Activated naive CD4-positive, alpha-beta T cell treated with anti-CD3 and anti-CD28 coated beads, Interleukin-2, amount 50 U/mL, for 24 hours (primary cell): ENCODE results near the gene OR1L6.
A peak's percentile ranks its signal among the peaks of the same experiment; 100 is the strongest.

Experiments
- H3K27ac Mint-ChIP-seq: one replicate; pipeline ENCODE4 v1.8.0; 2021; ENCODE audit warnings: mild to moderate bottlenecking, mixed read lengths
- H3K27me3 Mint-ChIP-seq: one replicate; pipeline ENCODE4 v1.8.0; 2021; ENCODE audit warnings: mixed read lengths
- H3K36me3 Mint-ChIP-seq: one replicate; pipeline ENCODE4 v1.8.0; 2021; ENCODE audit warnings: mixed read lengths
- H3K4me1 Mint-ChIP-seq: one replicate; pipeline ENCODE4 v1.8.0; 2021; ENCODE audit warnings: mixed read lengths
- H3K4me3 Mint-ChIP-seq: one replicate; pipeline ENCODE4 v1.8.0; 2021; ENCODE audit warnings: mild to moderate bottlenecking, mixed read lengths
- H3K9me3 Mint-ChIP-seq: one replicate; pipeline ENCODE4 v1.8.0; 2021; ENCODE audit warnings: mixed read lengths

OR1L6 gene, protein sequence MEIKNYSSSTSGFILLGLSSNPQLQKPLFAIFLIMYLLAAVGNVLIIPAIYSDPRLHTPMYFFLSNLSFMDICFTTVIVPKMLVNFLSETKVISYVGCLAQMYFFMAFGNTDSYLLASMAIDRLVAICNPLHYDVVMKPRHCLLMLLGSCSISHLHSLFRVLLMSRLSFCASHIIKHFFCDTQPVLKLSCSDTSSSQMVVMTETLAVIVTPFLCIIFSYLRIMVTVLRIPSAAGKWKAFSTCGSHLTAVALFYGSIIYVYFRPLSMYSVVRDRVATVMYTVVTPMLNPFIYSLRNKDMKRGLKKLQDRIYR

GRCh38 chr9:122742003-122742402 is at the start of gene OR1L6:
TSS of gene OR1L6 (plus strand) at chr9:122742303. CDS start at chr9:122749848, 7,545 bp downstream.
- Mint-ChIP-seq H3K27ac (peak within 1 kb of the TSS; percentile 10), H3K9me3 (peaks cover 17% of the 10 kb centered on the region), H3K4me3 (no peak within 1 kb of the TSS), H3K27me3 (no peaks in the 10 kb centered on the region), H3K36me3 (peaks cover 3% of the 10 kb centered on the region), H3K4me1 (no peaks in the 10 kb centered on the region)

DNA sequence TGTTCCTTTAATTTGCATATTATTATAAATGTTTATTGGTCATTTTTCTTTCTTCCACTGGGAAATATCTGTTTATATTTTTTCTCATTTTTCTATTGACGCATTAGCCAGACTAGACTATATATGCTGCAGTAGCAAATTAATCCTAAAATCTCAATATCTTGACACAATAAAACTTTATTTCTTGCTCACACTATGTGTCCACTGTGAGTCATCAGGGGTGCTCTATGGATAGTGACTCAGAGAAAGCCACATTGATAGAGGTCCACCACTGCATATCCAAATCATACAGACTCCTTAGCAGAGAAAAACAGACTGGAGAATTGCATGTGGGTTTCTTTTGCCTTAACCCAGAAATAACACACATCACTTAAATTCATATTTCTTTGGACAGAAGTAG is 46.4 kb upstream of the OR1L6 start:
- Mint-ChIP-seq H3K36me3 (no peaks in the 10 kb centered on the region), H3K27me3 (no peaks in the 10 kb centered on the region), H3K9me3 (peaks cover 20% of the 10 kb centered on the region), H3K4me3 (no peak overlapping the region), H3K4me1 (no peaks in the 10 kb centered on the region), H3K27ac (no peak overlapping the region)

DNA sequence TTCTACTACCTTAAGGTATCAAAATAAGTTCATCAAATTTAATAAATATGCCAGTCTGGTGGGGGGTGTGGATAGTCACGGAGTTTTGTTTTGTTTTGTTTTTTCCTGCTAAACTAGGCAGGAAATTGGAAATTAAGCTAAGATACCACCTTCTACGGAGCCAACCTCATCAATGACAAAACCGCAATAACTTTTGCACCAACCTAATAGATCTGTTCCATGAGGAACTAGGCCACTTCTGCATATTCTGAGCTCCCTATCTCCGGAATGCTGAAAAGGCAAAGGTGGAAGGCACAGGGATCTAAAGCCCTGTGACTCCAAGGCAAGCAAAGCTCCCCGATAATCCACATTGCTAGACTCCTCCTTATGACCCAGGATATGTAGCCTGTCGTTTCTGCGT is 24.1 kb upstream of the OR1L6 start:
- Mint-ChIP-seq H3K4me3 (no peak overlapping the region), H3K4me1 (no peaks in the 10 kb centered on the region), H3K9me3 (peaks cover 39% of the 10 kb centered on the region), H3K27me3 (no peaks in the 10 kb centered on the region), H3K27ac (no peak overlapping the region), H3K36me3 (peaks cover 14% of the 10 kb centered on the region)

DNA sequence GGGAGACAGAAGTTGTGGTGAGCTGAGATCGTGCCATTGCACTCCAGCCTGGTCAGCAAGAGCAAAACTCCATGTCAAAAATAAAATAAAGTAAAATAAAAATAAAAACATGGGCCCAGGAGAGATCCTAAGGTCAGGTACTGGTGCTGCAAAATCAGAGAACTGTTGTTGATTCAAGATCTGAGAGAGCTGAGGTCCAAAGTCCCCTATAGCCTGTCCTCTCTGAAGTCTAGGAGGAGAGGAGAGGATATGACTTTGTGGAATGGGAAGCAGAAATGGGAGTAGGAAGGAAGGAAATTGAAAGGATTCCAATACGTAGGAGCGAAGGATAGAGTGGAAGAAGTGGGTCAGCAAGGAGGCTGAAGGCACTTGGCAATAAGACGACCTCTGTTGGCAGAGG is 22.9 kb upstream of the OR1L6 start:
- H3K9me3 Mint-ChIP-seq = peaks cover 51% of the 10 kb centered on the region
- peaks cover 18% of the 10 kb centered on the region for H3K36me3 Mint-ChIP-seq
- H3K27me3 Mint-ChIP-seq = no peaks in the 10 kb centered on the region
- H3K4me1 Mint-ChIP-seq = no peaks in the 10 kb centered on the region
- no peak overlapping the region for H3K4me3 Mint-ChIP-seq
- H3K27ac Mint-ChIP-seq = no peak overlapping the region

GRCh38 chr9:122723690-122724089 is 18.4 kb upstream of the OR1L6 start, which contains the start of gene OR1L4:
TSS of gene OR1L4 (plus strand) at chr9:122723990. CDS start at chr9:122723990, 0 bp downstream.
- Mint-ChIP-seq H3K4me3 (no peak within 1 kb of the TSS), H3K27me3 (no peaks in the 10 kb centered on the region), H3K4me1 (no peaks in the 10 kb centered on the region), H3K9me3 (peaks cover 34% of the 10 kb centered on the region), H3K36me3 (peaks cover 14% of the 10 kb centered on the region), H3K27ac (no peak within 1 kb of the TSS)

DNA sequence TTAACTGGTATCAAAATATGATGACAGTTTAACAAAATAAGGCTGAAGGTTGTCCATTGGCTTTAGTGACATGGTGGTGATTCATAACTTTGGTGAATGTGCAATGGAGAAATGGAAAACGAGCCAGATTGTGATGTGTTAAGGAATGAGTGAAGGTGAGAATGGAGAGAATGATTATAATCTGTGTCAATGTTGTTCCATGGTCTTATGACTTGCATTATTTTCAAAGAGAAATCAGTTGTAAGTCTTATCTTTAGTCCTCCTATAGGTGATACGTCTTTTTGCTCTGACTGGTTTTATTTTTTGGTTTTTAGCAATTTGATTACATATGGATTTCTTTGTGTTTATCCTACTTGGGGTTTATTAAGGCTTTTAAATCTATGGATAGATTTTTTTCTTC is 12.7 kb downstream of the OR1L6 start:
- Mint-ChIP-seq H3K27ac (no peak overlapping the region), H3K36me3 (peaks cover 25% of the 10 kb centered on the region), H3K4me3 (no peak overlapping the region), H3K9me3 (peaks cover 24% of the 10 kb centered on the region), H3K4me1 (no peaks in the 10 kb centered on the region), H3K27me3 (peaks cover 4% of the 10 kb centered on the region)

- Mint-ChIP-seq H3K4me3 (no peak overlapping the region), H3K4me1 (no peaks in the 10 kb centered on the region), H3K27ac (no peak overlapping the region), H3K36me3 (peaks cover 13% of the 10 kb centered on the region), H3K27me3 (peaks cover under 1% of the 10 kb centered on the region), H3K9me3 (peaks cover 40% of the 10 kb centered on the region)
These were observed 25.7 kb downstream of the OR1L6 start for GRCh38 chr9:122767817-122768216.

GRCh38 chr9:122777052-122777451 is 34.9 kb downstream of the OR1L6 start:
- H3K4me3 Mint-ChIP-seq = no peak overlapping the region
- peaks cover 11% of the 10 kb centered on the region for H3K9me3 Mint-ChIP-seq
- no peaks in the 10 kb centered on the region for H3K4me1 Mint-ChIP-seq
- H3K36me3 Mint-ChIP-seq = peaks cover 1% of the 10 kb centered on the region
- H3K27ac Mint-ChIP-seq = no peak overlapping the region
- no peaks in the 10 kb centered on the region for H3K27me3 Mint-ChIP-seq

DNA sequence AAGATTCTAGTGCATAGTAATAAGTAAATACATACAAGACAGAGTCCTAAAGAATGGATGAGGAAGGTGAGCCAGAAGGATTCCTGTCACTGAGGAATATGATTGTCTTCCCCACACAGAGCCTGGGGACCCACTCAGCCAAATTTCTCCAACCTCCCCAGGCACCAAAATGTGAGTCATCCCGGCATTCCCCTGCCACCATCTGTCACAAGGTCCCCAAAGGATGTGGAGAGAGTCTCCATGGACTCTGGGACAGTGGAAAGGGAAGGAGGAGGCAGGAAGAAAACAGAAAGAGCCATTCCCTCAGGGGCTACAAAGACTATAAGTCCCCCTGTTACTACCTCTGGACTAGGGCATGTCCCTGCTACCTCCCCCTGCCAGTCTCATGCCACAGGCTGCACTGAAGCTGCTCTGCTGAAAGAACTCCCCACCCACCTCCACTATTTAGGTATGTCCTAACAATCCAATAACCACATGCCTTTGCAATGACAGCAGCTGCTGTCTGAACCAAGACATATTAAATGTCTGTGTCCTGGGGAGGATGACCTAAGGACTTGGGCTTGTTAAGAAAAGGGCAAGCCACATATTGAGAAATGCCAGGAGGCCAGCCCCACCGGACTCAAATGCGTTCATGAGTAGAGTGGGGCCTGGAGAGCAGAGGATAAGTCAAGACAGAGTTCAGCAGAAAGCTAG is 36.0 kb downstream of the OR1L6 start:
- no peaks in the 10 kb centered on the region for H3K36me3 Mint-ChIP-seq
- no peak overlapping the region for H3K4me3 Mint-ChIP-seq
- H3K4me1 Mint-ChIP-seq = no peaks in the 10 kb centered on the region
- no peaks in the 10 kb centered on the region for H3K27me3 Mint-ChIP-seq
- H3K27ac Mint-ChIP-seq = no peak overlapping the region
- peaks cover under 1% of the 10 kb centered on the region for H3K9me3 Mint-ChIP-seq

- Mint-ChIP-seq H3K27ac (no peak overlapping the region), H3K27me3 (no peaks in the 10 kb centered on the region), H3K4me3 (no peak overlapping the region), H3K36me3 (no peaks in the 10 kb centered on the region), H3K4me1 (no peaks in the 10 kb centered on the region), H3K9me3 (no peaks in the 10 kb centered on the region)
These were observed 37.1 kb downstream of the OR1L6 start for GRCh38 chr9:122779181-122779580.

DNA sequence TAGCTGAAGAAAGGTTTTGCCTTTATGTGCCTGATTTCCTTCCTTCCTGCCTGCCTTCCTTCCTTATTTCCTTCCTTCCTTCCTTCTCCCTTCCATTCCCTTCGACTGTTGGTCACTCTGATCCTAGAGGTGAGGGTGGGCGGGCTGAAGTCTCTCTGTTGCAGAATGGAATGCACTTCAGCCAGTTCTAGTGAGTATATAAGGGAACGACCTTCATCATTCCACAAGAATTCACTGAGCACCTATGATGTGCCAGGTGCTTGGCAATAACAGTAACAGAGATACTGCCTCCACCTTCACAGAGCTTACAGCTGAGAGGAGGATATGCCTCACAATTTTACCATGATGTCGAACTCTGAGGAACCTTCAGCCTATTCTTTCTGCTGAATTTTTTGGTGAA is 37.9 kb downstream of the OR1L6 start:
- no peak overlapping the region for H3K27ac Mint-ChIP-seq
- no peaks in the 10 kb centered on the region for H3K9me3 Mint-ChIP-seq
- H3K36me3 Mint-ChIP-seq = no peaks in the 10 kb centered on the region
- no peaks in the 10 kb centered on the region for H3K4me1 Mint-ChIP-seq
- H3K27me3 Mint-ChIP-seq = no peaks in the 10 kb centered on the region
- H3K4me3 Mint-ChIP-seq = no peak overlapping the region

- Mint-ChIP-seq H3K4me3 (no peak overlapping the region), H3K27me3 (no peaks in the 10 kb centered on the region), H3K36me3 (no peaks in the 10 kb centered on the region), H3K4me1 (no peaks in the 10 kb centered on the region), H3K9me3 (no peaks in the 10 kb centered on the region), H3K27ac (no peak overlapping the region)
These were observed 39.6 kb downstream of the OR1L6 start for GRCh38 chr9:122781671-122782070.

DNA sequence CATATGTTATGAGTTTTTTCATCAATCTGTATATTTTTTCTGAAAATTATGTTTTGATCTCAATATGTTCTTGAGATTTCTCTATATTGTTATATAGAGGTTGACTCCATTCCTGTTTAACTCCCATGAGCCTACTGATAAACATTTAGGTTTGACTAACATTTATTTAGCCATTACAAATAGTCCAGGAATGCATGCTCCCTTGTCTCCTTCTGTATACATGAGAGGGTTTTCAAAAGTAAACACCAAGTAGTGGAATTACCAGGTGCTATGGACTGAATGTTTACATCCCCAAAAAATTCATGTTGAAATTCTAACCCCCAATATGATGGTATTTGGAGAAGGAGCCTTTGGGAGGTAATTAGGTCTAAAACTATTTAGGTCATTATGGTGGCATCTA is 43.2 kb downstream of the OR1L6 start:
- Mint-ChIP-seq H3K27ac (no peak overlapping the region), H3K27me3 (no peaks in the 10 kb centered on the region)

DNA sequence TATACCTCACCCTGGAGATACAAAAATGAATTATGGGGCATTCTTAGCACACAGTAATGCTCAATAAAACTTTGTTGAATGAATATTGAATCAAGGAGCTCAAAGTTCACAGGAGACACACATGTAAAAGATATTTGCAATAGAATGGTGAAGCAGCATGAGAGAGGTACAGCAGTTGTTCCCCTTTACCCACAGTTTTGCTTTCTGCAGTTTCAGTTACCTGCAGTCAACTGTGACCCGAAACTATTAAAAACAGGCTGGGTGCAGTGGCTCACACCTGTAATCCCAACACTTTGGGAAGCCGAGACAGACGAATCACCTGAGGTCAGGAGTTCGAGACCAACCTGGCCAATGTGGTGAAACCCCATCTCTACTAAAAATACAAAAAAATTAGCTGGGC is 44.2 kb downstream of the OR1L6 start:
- Mint-ChIP-seq H3K27ac (no peak overlapping the region), H3K4me1 (no peaks in the 10 kb centered on the region), H3K27me3 (no peaks in the 10 kb centered on the region), H3K9me3 (no peaks in the 10 kb centered on the region), H3K4me3 (no peak overlapping the region), H3K36me3 (no peaks in the 10 kb centered on the region)

More for the DNA sequence above, 43.2 kb downstream of the OR1L6 start:
- H3K4me1 Mint-ChIP-seq = no peaks in the 10 kb centered on the region
- no peak overlapping the region for H3K4me3 Mint-ChIP-seq
- H3K36me3 Mint-ChIP-seq = no peaks in the 10 kb centered on the region
- H3K9me3 Mint-ChIP-seq = no peaks in the 10 kb centered on the region

GRCh38 chr9:122788831-122789230 is 46.7 kb downstream of the OR1L6 start, which contains the start of gene OR5C1:
TSS of gene OR5C1 (plus strand) at chr9:122788933. CDS start at chr9:122788933, 0 bp downstream.
- Mint-ChIP-seq H3K27me3 (no peaks in the 10 kb centered on the region), H3K4me3 (no peak within 1 kb of the TSS), H3K4me1 (no peaks in the 10 kb centered on the region), H3K27ac (no peak within 1 kb of the TSS), H3K36me3 (no peaks in the 10 kb centered on the region), H3K9me3 (no peaks in the 10 kb centered on the region)

DNA sequence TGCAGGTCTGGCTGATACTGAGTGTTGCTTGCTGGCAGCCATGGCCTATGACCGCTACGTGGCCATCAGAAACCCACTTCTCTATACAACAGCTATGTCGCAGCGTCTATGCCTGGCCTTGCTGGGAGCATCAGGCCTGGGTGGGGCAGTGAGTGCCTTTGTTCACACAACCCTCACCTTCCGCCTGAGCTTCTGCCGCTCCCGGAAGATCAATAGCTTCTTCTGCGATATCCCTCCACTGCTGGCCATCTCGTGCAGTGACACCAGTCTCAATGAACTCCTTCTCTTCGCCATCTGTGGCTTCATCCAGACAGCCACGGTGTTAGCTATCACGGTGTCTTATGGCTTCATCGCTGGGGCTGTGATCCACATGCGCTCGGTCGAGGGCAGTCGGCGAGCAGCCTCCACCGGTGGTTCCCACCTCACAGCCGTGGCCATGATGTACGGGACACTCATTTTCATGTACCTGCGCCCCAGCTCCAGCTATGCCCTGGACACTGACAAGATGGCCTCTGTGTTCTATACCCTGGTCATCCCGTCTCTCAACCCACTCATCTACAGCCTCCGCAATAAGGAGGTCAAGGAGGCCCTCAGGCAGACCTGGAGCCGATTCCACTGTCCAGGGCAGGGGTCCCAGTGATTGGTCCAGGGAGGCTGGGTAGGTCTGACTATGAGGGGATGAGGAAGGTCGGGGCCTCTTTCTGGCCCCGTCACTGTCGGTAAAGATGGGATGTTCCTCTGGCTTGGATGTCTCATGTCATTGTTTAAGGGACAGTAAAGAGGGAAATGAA is 47.3 kb downstream of the OR1L6 start:
- Mint-ChIP-seq H3K36me3 (no peaks in the 10 kb centered on the region), H3K27me3 (no peaks in the 10 kb centered on the region), H3K4me1 (no peaks in the 10 kb centered on the region), H3K27ac (no peak overlapping the region), H3K4me3 (no peak overlapping the region), H3K9me3 (no peaks in the 10 kb centered on the region)
